Measurements from ENCODE around the gene DYNC2LI1.

DNA sequence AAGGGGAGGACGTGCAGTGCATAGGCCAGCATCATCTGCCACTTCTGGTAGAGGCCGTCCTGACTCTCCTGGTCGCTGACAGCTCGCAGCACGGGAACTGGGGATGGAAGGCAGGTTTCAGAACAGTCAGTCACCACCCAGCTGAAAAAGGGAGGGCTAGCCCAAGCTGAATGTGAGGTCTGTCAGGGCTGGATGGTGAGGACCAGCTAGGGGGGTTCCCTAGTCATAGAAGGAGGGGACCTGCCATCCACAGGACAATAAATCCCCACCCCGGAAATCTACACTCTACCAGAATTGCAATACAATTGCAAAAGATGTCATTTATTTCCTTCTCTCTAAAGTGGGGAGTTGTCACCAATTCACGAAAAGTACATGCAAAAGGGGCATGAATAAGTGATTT, 49.0 kb downstream of the DYNC2LI1 start:
- TF ChIP-seq, protein P1, sequence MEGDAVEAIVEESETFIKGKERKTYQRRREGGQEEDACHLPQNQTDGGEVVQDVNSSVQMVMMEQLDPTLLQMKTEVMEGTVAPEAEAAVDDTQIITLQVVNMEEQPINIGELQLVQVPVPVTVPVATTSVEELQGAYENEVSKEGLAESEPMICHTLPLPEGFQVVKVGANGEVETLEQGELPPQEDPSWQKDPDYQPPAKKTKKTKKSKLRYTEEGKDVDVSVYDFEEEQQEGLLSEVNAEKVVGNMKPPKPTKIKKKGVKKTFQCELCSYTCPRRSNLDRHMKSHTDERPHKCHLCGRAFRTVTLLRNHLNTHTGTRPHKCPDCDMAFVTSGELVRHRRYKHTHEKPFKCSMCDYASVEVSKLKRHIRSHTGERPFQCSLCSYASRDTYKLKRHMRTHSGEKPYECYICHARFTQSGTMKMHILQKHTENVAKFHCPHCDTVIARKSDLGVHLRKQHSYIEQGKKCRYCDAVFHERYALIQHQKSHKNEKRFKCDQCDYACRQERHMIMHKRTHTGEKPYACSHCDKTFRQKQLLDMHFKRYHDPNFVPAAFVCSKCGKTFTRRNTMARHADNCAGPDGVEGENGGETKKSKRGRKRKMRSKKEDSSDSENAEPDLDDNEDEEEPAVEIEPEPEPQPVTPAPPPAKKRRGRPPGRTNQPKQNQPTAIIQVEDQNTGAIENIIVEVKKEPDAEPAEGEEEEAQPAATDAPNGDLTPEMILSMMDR (IDR thresholded peaks at IDR 0.05) = no peak
- no peak for TF ChIP-seq POLR2A (IDR thresholded peaks at IDR 0.05)
